GM12864 (cell line): ENCODE data around the gene TADA2B.

Experiments
- DNase-seq: peaks from one replicate; pipeline ENCODE4 v3.0.0-alpha.2; 2011; ENCODE audit warnings: low read depth
- H3K4me3 ChIP-seq: 2 replicates; pipeline ENCODE4 v1.5.1; 2011; ENCODE audit warnings: mild to moderate bottlenecking, low read depth, low read length, control low read depth
- TF ChIP-seq, protein P1 (sequence below): IDR thresholded peaks from 2 replicates; pipeline ENCODE4 v1.5.1; 2011; ENCODE audit warnings: low read depth, mild to moderate bottlenecking, moderate library complexity, low read length, control low read depth, inconsistent platforms; ENCODE audit errors: missing control alignments

The TADA2B gene

DNA sequence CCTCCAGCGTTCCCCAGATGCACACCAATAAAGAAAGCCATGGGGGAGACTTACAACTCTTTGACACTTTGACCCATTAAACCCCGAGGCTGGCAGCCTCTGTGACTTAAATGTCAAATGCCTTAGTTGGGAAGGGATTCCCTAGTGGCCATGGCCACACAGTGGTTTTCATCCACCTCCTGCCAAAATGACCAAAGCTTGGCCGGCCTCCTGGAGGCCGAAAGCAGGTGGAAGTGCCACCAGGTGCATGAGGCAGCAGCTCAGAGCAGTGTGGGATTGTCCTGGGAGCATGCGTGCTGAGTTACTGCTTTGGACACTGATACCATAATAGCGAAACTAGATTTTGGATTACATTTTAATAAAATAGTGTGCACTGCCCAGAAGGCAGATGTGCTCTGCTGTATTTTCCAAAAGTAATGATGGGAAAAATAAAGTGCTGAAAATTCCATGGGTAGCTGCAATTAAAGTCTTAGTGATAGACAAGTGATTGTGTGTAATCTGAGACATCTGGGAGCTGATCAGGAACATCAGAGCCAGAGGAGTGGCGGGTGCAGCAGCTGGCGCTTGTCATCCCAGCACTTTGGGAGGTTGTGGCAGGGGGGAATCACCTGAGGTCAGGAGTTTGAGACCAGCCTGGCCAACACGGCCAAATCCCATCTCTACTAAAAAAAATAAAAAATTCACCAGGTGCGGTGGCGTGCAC is 39.8 kb upstream of the TADA2B start:
- DNase-seq, result no peak
- no peak overlapping the region for H3K4me3 ChIP-seq
- TF ChIP-seq, protein P1, sequence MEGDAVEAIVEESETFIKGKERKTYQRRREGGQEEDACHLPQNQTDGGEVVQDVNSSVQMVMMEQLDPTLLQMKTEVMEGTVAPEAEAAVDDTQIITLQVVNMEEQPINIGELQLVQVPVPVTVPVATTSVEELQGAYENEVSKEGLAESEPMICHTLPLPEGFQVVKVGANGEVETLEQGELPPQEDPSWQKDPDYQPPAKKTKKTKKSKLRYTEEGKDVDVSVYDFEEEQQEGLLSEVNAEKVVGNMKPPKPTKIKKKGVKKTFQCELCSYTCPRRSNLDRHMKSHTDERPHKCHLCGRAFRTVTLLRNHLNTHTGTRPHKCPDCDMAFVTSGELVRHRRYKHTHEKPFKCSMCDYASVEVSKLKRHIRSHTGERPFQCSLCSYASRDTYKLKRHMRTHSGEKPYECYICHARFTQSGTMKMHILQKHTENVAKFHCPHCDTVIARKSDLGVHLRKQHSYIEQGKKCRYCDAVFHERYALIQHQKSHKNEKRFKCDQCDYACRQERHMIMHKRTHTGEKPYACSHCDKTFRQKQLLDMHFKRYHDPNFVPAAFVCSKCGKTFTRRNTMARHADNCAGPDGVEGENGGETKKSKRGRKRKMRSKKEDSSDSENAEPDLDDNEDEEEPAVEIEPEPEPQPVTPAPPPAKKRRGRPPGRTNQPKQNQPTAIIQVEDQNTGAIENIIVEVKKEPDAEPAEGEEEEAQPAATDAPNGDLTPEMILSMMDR, result no peak

DNA sequence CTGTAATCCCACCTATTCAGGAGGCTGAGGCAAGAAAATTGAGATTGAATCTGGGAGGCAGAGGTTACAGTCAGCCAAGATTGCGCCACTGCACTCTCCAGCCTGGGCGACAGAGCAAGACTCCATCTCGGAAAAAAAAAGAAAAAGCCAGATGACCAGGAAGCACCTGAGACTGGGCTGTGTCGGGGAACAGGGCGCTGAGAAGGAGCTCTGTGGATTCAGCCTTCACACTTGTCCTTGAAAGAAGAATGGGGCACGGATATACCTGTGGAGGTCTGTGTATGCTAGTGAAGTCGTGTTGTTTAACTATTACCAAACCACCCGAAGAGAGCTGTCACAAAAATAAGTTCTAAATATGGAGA is 39.3 kb upstream of the TADA2B start:
- TF ChIP-seq, protein P1, result no peak
- DNase-seq, result no peak
- no peak overlapping the region for H3K4me3 ChIP-seq

DNA sequence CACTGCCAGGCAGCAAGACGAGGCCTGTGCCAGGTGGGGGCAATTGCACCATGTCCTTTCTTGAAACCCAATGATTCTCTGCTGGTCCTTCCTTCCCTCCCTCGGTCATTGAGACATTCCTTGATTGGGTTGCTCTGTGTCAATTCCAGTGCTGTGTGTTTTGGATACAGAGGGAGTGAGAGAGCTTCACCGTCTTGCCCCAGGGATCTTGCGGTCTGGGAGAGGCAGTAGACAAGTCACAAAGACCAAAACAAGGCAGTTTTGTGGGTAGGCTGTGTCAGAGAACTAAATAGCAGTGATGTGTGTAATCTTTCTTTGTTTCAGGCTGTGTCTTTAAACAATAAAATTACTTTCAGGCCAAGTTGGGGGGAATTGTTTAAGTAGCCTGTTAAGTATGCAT is 38.8 kb upstream of the TADA2B start:
- no peak overlapping the region for H3K4me3 ChIP-seq
- TF ChIP-seq, protein P1, result no peak
- DNase-seq, result no peak

DNA sequence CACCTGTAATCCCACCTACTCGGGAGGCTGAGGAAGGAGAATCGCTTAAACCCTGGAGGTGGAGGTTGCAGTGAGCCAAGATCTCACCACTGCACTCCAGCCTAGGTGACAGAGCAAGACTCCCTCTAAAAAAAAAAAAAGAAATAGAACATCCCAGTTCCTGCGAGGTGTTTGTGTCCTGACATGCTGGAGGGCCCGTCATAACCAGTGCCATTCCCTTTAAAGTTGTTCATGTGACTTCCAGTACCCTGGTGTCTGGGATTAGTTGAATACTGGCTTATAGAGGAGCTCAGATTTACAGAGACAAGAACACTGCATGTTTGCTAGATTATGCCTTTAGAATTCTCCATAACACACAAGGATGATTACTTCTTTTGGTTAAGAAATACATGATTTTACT is 37.6 kb upstream of the TADA2B start:
- H3K4me3 ChIP-seq, result no peak overlapping the region
- TF ChIP-seq, protein P1, result no peak
- no peak for DNase-seq

DNA sequence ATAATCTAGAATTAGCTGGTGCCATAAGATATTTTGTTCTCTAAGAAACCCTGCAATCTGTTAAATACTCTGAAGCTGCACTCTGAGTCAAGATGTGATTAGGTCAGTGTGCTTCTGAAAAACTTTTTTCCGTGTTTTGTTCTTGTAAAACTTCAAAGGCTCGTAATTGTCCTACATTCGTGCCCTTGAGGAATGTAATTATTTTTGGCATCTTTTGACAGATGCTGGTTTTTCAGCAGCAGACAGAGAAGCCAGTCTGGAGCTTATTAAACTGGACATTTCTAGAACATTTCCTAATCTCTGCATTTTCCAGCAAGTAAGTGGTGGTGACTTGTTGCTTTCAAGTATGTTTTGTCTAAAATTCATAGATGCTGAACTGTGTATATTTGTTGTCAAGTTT is 36.8 kb upstream of the TADA2B start:
- no peak overlapping the region for H3K4me3 ChIP-seq
- no peak for DNase-seq
- TF ChIP-seq, protein P1, result no peak

DNA sequence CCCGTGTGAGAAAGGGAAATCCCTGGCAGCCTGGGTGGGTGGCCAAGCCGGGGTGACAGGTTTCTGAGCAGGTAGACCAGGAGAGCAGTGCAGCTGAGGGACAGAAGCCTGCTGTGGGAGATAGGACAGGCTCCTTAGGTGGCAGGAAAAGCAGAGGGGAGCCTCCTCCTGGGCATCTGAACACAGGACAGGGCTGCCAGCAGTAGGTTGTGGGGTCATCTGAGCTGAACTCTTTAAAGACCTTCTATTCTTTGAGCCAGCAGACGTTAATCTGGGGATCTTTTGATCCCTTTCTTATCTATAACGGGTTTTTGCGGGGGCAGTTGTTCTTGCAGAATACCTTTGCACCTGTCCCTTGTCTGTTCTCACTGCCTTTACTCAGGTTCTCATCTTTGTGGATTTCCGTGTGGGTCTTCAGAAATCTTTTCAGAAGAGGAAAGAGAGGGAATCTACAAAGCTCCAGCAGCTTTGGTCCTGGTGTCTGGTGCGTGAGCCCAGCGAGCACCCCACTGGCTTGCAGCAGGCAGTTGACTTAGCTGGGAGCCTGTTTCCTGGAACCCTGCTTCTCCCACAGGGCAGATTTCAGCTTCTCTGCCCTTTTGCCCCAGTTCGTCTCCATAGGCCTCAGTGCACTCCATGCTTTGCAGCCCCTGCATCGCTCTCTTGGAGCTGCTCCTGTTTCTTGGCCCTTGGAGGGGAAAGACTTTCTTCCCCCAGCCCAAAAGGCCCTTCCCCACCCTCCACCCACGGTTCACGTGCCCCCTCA is 35.8 kb upstream of the TADA2B start:
- H3K4me3 ChIP-seq, result no peak overlapping the region
- DNase-seq, result no peak
- TF ChIP-seq, protein P1, result no peak
